Esophagus muscularis mucosa (tissue), 4 donors: ENCODE results near the gene MX1.

Experiments
- EP300 ChIP-seq: sonication (generic); formaldehyde crosslinking; IDR thresholded peaks from one replicate; pipeline ENCODE4 v1.6.1; 2017; ENCODE audit warnings: antibody characterized with exemption
- POLR2A ChIP-seq: fragments of 450-650 bp; IDR thresholded peaks from one replicate; pipeline ENCODE4 v1.6.1; 2017; ENCODE audit warnings: antibody characterized with exemption, moderate library complexity, mild to moderate bottlenecking, low read depth
- POLR2AphosphoS5 ChIP-seq, 2 donors: sonication (generic); formaldehyde crosslinking; IDR thresholded peaks; one replicate each; pipeline ENCODE4 v1.6.1; 2017; ENCODE audit warnings: antibody characterized with exemption in 2 of 2
- TF ChIP-seq, protein P1 (sequence below), 3 experiments: fragments of 200-600 bp in 2 of 3; fragments of 450-650 bp in 1 of 3; sonication (generic) in 2 of 3; IDR thresholded peaks; one replicate each; pipeline ENCODE4 v1.5.1; 2017 to 2019; ENCODE audit warnings: antibody characterized with exemption in 3 of 3, mild to moderate bottlenecking in 2 of 3, moderate library complexity in 1 of 3

DNA sequence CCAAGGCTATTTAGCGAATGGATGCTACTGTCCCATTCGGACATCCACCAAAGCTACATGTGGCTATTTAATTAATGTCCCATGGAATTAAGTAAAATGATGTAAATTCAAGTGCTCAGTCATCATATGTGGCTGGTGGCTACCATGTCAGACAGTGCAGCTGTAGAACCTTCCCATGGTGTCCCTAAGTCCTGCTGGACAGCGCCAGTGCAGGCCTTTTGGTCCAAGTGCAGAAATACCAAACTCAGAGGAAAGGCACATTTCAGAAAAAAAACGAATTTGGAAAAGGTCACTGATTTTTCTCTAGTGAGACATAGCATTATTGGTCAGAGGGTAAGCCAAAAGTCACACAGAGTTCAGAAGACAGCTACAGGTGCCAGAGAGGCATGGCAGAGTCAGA lies 64.3 kb downstream of the MX1 start:
- TF ChIP-seq, protein P1, sequence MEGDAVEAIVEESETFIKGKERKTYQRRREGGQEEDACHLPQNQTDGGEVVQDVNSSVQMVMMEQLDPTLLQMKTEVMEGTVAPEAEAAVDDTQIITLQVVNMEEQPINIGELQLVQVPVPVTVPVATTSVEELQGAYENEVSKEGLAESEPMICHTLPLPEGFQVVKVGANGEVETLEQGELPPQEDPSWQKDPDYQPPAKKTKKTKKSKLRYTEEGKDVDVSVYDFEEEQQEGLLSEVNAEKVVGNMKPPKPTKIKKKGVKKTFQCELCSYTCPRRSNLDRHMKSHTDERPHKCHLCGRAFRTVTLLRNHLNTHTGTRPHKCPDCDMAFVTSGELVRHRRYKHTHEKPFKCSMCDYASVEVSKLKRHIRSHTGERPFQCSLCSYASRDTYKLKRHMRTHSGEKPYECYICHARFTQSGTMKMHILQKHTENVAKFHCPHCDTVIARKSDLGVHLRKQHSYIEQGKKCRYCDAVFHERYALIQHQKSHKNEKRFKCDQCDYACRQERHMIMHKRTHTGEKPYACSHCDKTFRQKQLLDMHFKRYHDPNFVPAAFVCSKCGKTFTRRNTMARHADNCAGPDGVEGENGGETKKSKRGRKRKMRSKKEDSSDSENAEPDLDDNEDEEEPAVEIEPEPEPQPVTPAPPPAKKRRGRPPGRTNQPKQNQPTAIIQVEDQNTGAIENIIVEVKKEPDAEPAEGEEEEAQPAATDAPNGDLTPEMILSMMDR (IDR thresholded peaks at IDR 0.05), result no peak
- no peak for TF ChIP-seq POLR2AphosphoS5 (IDR thresholded peaks at IDR 0.05)
- TF ChIP-seq POLR2A, result no peak
- no peak for TF ChIP-seq EP300
